GM12878 (cell line): Measurements from ENCODE around the gene KYAT1. TPM values are rescaled to one million over a fixed set of nuclear protein-coding genes. Genes with fewer than 3 reads are reported as not detected.

Experiments used
- ATF3 ChIP-seq: IDR thresholded peaks from 2 replicates; pipeline ENCODE4 v1.6.1; 2011; ENCODE audit warnings: low read depth, mild to moderate bottlenecking, low read length, moderate library complexity, borderline replicate concordance; ENCODE audit errors: extremely low read depth
- BMI1 ChIP-seq: fragments of 450-650 bp; IDR thresholded peaks from 2 replicates; pipeline ENCODE4 v1.6.1; 2016; ENCODE audit warnings: mild to moderate bottlenecking, moderate library complexity, borderline replicate concordance
- CUX1 ChIP-seq: IDR thresholded peaks from 2 replicates; pipeline ENCODE4 v1.6.1; 2012; ENCODE audit warnings: improper control_type of control experiment, low read depth, low read length; ENCODE audit not compliant: insufficient replicate concordance
- ELK1 ChIP-seq: IDR thresholded peaks from 2 replicates; pipeline ENCODE4 v1.6.1; 2012; ENCODE audit warnings: low read depth, low read length, improper control_type of control experiment
- HCFC1 ChIP-seq: fragments of 150-350 bp; IDR thresholded peaks from 2 replicates; pipeline ENCODE4 v1.6.1; 2014; ENCODE audit warnings: low read length
- IRF3 ChIP-seq: fragments of 450-650 bp; IDR thresholded peaks from 2 replicates; pipeline ENCODE4 v1.6.1; 2014; ENCODE audit warnings: mild to moderate bottlenecking
- JUNB ChIP-seq: IDR thresholded peaks from 2 replicates; pipeline ENCODE4 v1.6.1; 2016; ENCODE audit warnings: antibody characterized with exemption, mild to moderate bottlenecking
- KDM1A ChIP-seq: fragments of 200-600 bp; sonication (generic); IDR thresholded peaks from 2 replicates; pipeline ENCODE4 v1.6.1; 2016; ENCODE audit warnings: borderline replicate concordance
- LARP7 ChIP-seq: fragments of 450-650 bp; IDR thresholded peaks from 2 replicates; pipeline ENCODE4 v1.6.1; 2017; ENCODE audit warnings: mild to moderate bottlenecking
- NBN ChIP-seq: fragments of 450-650 bp; IDR thresholded peaks from 2 replicates; pipeline ENCODE4 v1.6.1; 2016
- NFIC ChIP-seq: IDR thresholded peaks from 2 replicates; pipeline ENCODE4 v1.6.1; 2012; ENCODE audit warnings: low read depth, mild to moderate bottlenecking, inconsistent platforms, low read length, moderate library complexity
- NFYB ChIP-seq: IDR thresholded peaks from 2 replicates; pipeline ENCODE4 v1.6.1; 2011; ENCODE audit warnings: low read depth, mild to moderate bottlenecking, low read length, improper control_type of control experiment, moderate library complexity; ENCODE audit not compliant: insufficient read depth
- PML ChIP-seq: IDR thresholded peaks from 2 replicates; pipeline ENCODE4 v1.6.1; 2012; ENCODE audit warnings: low read length, inconsistent platforms
- POLR2AphosphoS5 ChIP-seq: IDR thresholded peaks from 2 replicates; pipeline ENCODE4 v1.6.1; 2011; ENCODE audit warnings: mild to moderate bottlenecking, low read length, inconsistent platforms
- POU2F2 ChIP-seq: IDR thresholded peaks from 3 replicates; pipeline ENCODE4 v1.6.1; 2011; ENCODE audit warnings: low read depth, mild to moderate bottlenecking, low read length, borderline replicate concordance
- RCOR1 ChIP-seq: conservative IDR thresholded peaks from 2 replicates; pipeline ENCODE4 v1.6.1; 2012; ENCODE audit warnings: low read depth, low read length, improper control_type of control experiment
- RFX5 ChIP-seq: IDR thresholded peaks from 2 replicates; pipeline ENCODE4 v1.6.1; 2011; ENCODE audit warnings: low read depth, low read length, improper control_type of control experiment
- RUNX3 ChIP-seq: IDR thresholded peaks from 2 replicates; pipeline ENCODE4 v1.6.1; 2012; ENCODE audit warnings: low read length, inconsistent platforms
- SMC3 ChIP-seq: IDR thresholded peaks from 2 replicates; pipeline ENCODE4 v1.6.1; 2011; ENCODE audit warnings: low read length, improper control_type of control experiment, borderline replicate concordance
- SUPT20H ChIP-seq: IDR thresholded peaks from 2 replicates; pipeline ENCODE4 v1.6.1; 2011; ENCODE audit warnings: low read depth, mild to moderate bottlenecking, low read length, moderate library complexity, borderline replicate concordance; ENCODE audit not compliant: control insufficient read depth
- USF1 ChIP-seq: IDR thresholded peaks from 2 replicates; pipeline ENCODE4 v1.6.1; 2011; ENCODE audit warnings: borderline replicate concordance, low read depth, mild to moderate bottlenecking, moderate library complexity, mixed read lengths, low read length; ENCODE audit not compliant: insufficient read depth; ENCODE audit errors: extremely low read length
- ZSCAN29 ChIP-seq: fragments of 450-650 bp; IDR thresholded peaks from 2 replicates; pipeline ENCODE4 v1.6.1; 2017; ENCODE audit warnings: mild to moderate bottlenecking, moderate library complexity
- ZZZ3 ChIP-seq: IDR thresholded peaks from 2 replicates; pipeline ENCODE4 v1.6.1; 2011; ENCODE audit warnings: low read depth; ENCODE audit not compliant: control insufficient read depth, insufficient read length
- polyA plus RNA-seq, 11 experiments: library from polyadenylated mRNA; depleted of rRNA in 4 of 11; unstranded in 6 of 11; stranded (reverse) in 5 of 11; fragments of >200 nt; fragmentation: Nextera tagmentation in 4 of 11; fragmentation: Illumina TruSeq in 1 of 11; extraction: Ambion mirVana in 4 of 11; extraction: Trizol in 1 of 11; gene quantifications; 1 replicate in 1 of 11; 2 replicates in 10 of 11; pipeline versions ENCODE4 v1.2.1 to v1.2.3, GENCODE V29; 2011 to 2016; ENCODE audit warnings: inconsistent platforms in 2 of 11, missing spikeins in 2 of 11, low read depth in 1 of 11
- total RNA-seq, 4 experiments: library from RNA; depleted of rRNA in 3 of 4; stranded (reverse); fragments of >200 nt in 3 of 4; fragmentation: Illumina TruSeq in 1 of 4; extraction: Trizol in 1 of 4; gene quantifications; 2 replicates each; pipeline versions ENCODE4 v1.2.1 to v1.2.3, GENCODE V29; 2013 to 2021

KYAT1 gene
- total and polyA plus RNA-seq, 10 of the 15 experiments (the other 5 are each of a cell fraction or from before 2014, with no cell fraction given) = 5.8 to 15.7 (median 11.4) TPM

- no peak for TF ChIP-seq PML
- 0 out of 3 replicates have a peak, but pooled peaks have one; percentile 51 for TF ChIP-seq POU2F2
- no peak for TF ChIP-seq LARP7
- no peak for TF ChIP-seq BMI1
- no peak for TF ChIP-seq ELK1
- peak; percentile 75 for TF ChIP-seq RUNX3
- TF ChIP-seq RCOR1 = no peak
- TF ChIP-seq RFX5 = no peak
- no peak for TF ChIP-seq ZZZ3
- TF ChIP-seq ATF3 = no peak
- no peak for TF ChIP-seq SUPT20H
- no peak for TF ChIP-seq USF1
- TF ChIP-seq ZSCAN29 = no peak
- no peak for TF ChIP-seq CUX1
- TF ChIP-seq HCFC1 = no peak
- peak; percentile 41; the same call in 1 of the 2 replicates for TF ChIP-seq POLR2AphosphoS5
- no peak for TF ChIP-seq KDM1A
- TF ChIP-seq SMC3 = no peak
- TF ChIP-seq NBN = 0 out of 2 replicates have a peak, but pooled peaks have one; percentile 29
- TF ChIP-seq IRF3 = no peak
- no peak for TF ChIP-seq JUNB
- TF ChIP-seq NFYB = no peak
- TF ChIP-seq NFIC = no peak
These were observed 20.8 kb upstream of the KYAT1 start (continued) for GRCh38 chr9:128902351-128903078.
